Measurements from ENCODE around the gene DNAJC27. TPM values are rescaled to one million over a fixed set of nuclear protein-coding genes. Genes with fewer than 3 reads are reported as not detected.

Gene DNAJC27
- total RNA-seq, 1 experiment from 2014 or later: 5.1 TPM

DNA sequence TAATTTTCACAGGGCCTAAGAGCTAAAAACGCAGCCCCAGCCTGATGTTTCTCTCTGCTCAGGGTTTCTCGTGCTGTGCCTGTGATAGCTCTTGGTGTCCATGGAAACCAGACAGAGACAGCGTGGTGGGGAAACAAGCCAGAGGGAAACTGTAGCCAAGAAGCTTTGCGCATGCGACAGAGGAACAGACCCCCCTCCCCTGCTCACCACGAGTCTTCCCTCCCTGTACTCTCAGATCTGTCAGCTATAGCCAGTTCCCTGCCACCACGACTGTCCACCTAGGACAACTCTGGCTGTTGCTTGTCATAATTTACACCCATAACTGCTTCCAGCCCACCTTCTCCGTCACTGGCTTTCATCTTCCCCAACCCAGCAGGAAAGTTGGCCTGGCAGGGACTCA, 13.2 kb upstream of the DNAJC27 start:
- Histone ChIP-seq H2BK120ac (ENCODE audit: low read depth, low read length, poor library complexity, severe bottlenecking) (no peak overlapping the region), H2AK5ac (ENCODE audit: insufficient read length, low read length) (no peak overlapping the region), H3K56ac (ENCODE audit: insufficient read length, low read depth, low read length) (no peak overlapping the region), H2AFZ (ENCODE audit: low read length) (no peak overlapping the region), H3K9me3 (ENCODE audit: control insufficient read depth, low read depth, low read length) (no peaks in the 10 kb centered on the region), H3K14ac (ENCODE audit: insufficient read depth, low read length) (no peak overlapping the region), H3K27me3 (ENCODE audit: insufficient read depth, low read length) (no peaks in the 10 kb centered on the region), H2BK12ac (ENCODE audit: insufficient read length, low read depth, low read length) (no peak overlapping the region), H4K5ac (ENCODE audit: insufficient read length, low read depth, low read length) (no peak overlapping the region), H3K9ac (ENCODE audit: extremely low read depth, insufficient read length, low read length) (no peak overlapping the region), H2BK20ac (ENCODE audit: low read depth, low read length, poor library complexity, severe bottlenecking) (no peak overlapping the region), H3K79me1 (ENCODE audit: insufficient read depth, low read depth, low read length, poor library complexity, severe bottlenecking) (no peaks in the 10 kb centered on the region), H3K4me1 (ENCODE audit: insufficient read depth, low read length) (no peaks in the 10 kb centered on the region), H2BK5ac (ENCODE audit: insufficient read length, low read length) (no peak overlapping the region), H3K4ac (ENCODE audit: low read depth, low read length) (no peak overlapping the region), H2BK15ac (ENCODE audit: low read depth, low read length) (no peak overlapping the region), H3K23me2 (ENCODE audit: insufficient read length, low read depth, low read length, poor library complexity, severe bottlenecking) (no peaks in the 10 kb centered on the region), H3K27ac (ENCODE audit: insufficient read length, low read depth, low read length) (no peak overlapping the region), H3K79me2 (ENCODE audit: insufficient read depth, low read length) (no peaks in the 10 kb centered on the region), H4K20me1 (ENCODE audit: control insufficient read depth, insufficient read depth, insufficient read length) (no peaks in the 10 kb centered on the region), H4K91ac (ENCODE audit: insufficient read length, low read depth, low read length) (no peak overlapping the region), H3K4me2 (ENCODE audit: insufficient read depth, insufficient read length, low read length) (no peak overlapping the region), H3K18ac (ENCODE audit: insufficient read length, low read depth, low read length) (peak overlapping the region; percentile 69), H4K8ac (replicated peaks; ENCODE audit: insufficient read length, low read depth, low read length) (no peak overlapping the region), H3T11ph (ENCODE audit: low read length) (no peak overlapping the region), H3K23ac (ENCODE audit: insufficient read length, low read depth, low read length) (no peak overlapping the region)
- TF ChIP-seq, protein P1, sequence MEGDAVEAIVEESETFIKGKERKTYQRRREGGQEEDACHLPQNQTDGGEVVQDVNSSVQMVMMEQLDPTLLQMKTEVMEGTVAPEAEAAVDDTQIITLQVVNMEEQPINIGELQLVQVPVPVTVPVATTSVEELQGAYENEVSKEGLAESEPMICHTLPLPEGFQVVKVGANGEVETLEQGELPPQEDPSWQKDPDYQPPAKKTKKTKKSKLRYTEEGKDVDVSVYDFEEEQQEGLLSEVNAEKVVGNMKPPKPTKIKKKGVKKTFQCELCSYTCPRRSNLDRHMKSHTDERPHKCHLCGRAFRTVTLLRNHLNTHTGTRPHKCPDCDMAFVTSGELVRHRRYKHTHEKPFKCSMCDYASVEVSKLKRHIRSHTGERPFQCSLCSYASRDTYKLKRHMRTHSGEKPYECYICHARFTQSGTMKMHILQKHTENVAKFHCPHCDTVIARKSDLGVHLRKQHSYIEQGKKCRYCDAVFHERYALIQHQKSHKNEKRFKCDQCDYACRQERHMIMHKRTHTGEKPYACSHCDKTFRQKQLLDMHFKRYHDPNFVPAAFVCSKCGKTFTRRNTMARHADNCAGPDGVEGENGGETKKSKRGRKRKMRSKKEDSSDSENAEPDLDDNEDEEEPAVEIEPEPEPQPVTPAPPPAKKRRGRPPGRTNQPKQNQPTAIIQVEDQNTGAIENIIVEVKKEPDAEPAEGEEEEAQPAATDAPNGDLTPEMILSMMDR (conservative IDR thresholded peaks at IDR 0.05): no peak
- peaks cover 5% of the 10 kb centered on the region for H3K27me3 Mint-ChIP-seq (ENCODE audit: low read depth)
- H3K4me3 Mint-ChIP-seq: no peak overlapping the region
- no peaks in the 10 kb centered on the region for H3K36me3 Mint-ChIP-seq (ENCODE audit: insufficient read depth in 1 of 3, low read depth in 3 of 3)
- DNase-seq: peak; percentile 29
- H3K4me1 Mint-ChIP-seq: peaks cover 12 to 13% of the 10 kb centered on the region in 2 experiments
- H3K9me3 Mint-ChIP-seq: no peaks in the 10 kb centered on the region
- 0 out of 7 replicates have a peak overlapping the region, but pooled peaks of 1 of the 3 experiments have one; percentile 41 for H3K27ac Mint-ChIP-seq
- no CpG with 5 or more reads among the region's 8 CpGs for WGBS (ENCODE audit: extremely low coverage, insufficient read length, low lambda C conversion rate)

Measured in H9 (cell line).